Activated CD4-positive, alpha-beta T cell treated with anti-CD3 and anti-CD28 coated beads for 36 hours (primary cell): ENCODE measurements around the gene HNMT. TPM values are rescaled to one million over a fixed set of nuclear protein-coding genes. Genes with fewer than 3 reads are reported as not detected.

Source experiments
- ATAC-seq: fragments of 200-7000 bp; cut with Tn5 transposase; one replicate; pipeline ENCODE4 v1.10.0; 2021; ENCODE audit warnings: mild to moderate bottlenecking, moderate library complexity
- CTCF ChIA-PET: fragments of 350-600 bp; sonication (Branson Sonifier 250); formaldehyde crosslinking; loops from one replicate; lab custom pipeline; 2021; ENCODE audit warnings: antibody characterized with exemption; lab: Charles Lee
- POLR2A ChIA-PET: fragments of 350-600 bp; sonication (Branson Sonifier 250); formaldehyde crosslinking; loops from one replicate; lab custom pipeline; 2021; ENCODE audit warnings: antibody characterized with exemption, inconsistent platforms; lab: Charles Lee
- DNase-seq: peaks from one replicate; pipeline ENCODE4 v3.0.0-alpha.2; 2020
- H3K27ac Mint-ChIP-seq: one replicate; pipeline ENCODE4 v1.8.0; 2021; ENCODE audit warnings: mixed read lengths
- H3K27me3 Mint-ChIP-seq: one replicate; pipeline ENCODE4 v1.8.0; 2021; ENCODE audit warnings: mixed read lengths
- H3K36me3 Mint-ChIP-seq: one replicate; pipeline ENCODE4 v1.8.0; 2021; ENCODE audit warnings: low read depth, mixed read lengths
- H3K4me1 Mint-ChIP-seq: one replicate; pipeline ENCODE4 v1.8.0; 2021; ENCODE audit warnings: mixed read lengths
- H3K4me3 Mint-ChIP-seq: one replicate; pipeline ENCODE4 v1.8.0; 2021; ENCODE audit warnings: mild to moderate bottlenecking, moderate library complexity, mixed read lengths
- H3K9me3 Mint-ChIP-seq: one replicate; pipeline ENCODE4 v1.8.0; 2021; ENCODE audit warnings: low read depth, mixed read lengths
- intact Hi-C, 2 experiments: fragments of 100-400 bp; cut with DNase I in 1 of 2; cut with micrococcal nuclease in 1 of 2; formaldehyde crosslinking; loops; one replicate each; pipeline versions ENCODE4 v1.14.2 to v1.15.1; 2022 to 2024; cut with DNase I, micrococcal nuclease
- total RNA-seq, 2 experiments: library from RNA; stranded (reverse); gene quantifications; one replicate each; pipeline ENCODE4 v1.2.3, GENCODE V29; 2021

Gene HNMT
- total RNA-seq, 2 experiments from 2014 or later, result not detected

DNA sequence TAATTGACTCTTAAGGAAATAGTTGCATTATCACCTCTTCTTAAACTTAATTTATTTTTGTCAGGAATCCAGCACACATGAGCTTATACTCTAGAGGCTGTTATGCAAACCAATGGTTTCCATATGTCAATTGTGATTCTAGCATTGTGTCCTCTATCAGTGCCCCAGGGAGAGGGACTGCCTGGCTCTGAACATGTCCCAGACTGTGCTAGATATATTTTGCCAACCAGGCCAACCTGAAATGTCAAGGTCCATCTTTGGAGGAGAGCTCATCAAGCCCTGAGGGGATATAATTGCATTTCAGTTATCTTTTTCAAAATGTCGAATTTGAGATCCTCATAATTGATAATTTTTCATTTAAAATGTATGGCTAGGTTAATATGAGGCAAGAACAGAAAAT, 34.2 kb downstream of the HNMT start:
- no peak overlapping the region for H3K4me3 Mint-ChIP-seq
- no peaks in the 10 kb centered on the region for H3K36me3 Mint-ChIP-seq
- intact Hi-C loops, result no loop called here
- ChIA-PET POLR2A (interaction anchor here (0.6 kb wide), 1 partner anchor 553 kb away, joined by 3 read pairs; no protein-coding TSS in a partner anchor), CTCF (no interaction called here)
- H3K27ac Mint-ChIP-seq, result no peak overlapping the region
- no peaks in the 10 kb centered on the region for H3K4me1 Mint-ChIP-seq
- no peak for ATAC-seq
- peaks cover 5% of the 10 kb centered on the region for H3K9me3 Mint-ChIP-seq
- no peak for DNase-seq
- H3K27me3 Mint-ChIP-seq, result no peaks in the 10 kb centered on the region

- Mint-ChIP-seq H3K4me3 (no peak overlapping the region), H3K9me3 (peaks cover 5% of the 10 kb centered on the region), H3K4me1 (no peaks in the 10 kb centered on the region), H3K27ac (no peak overlapping the region), H3K27me3 (no peaks in the 10 kb centered on the region), H3K36me3 (no peaks in the 10 kb centered on the region)
- POLR2A ChIA-PET, result no interaction called here
- intact Hi-C loops, result no loop called here
- CTCF ChIA-PET, result no interaction called here
- DNase-seq (no peak), ATAC-seq (no peak)
These were observed 35.0 kb downstream of the HNMT start for GRCh38 chr2:137999273-137999672.

DNA sequence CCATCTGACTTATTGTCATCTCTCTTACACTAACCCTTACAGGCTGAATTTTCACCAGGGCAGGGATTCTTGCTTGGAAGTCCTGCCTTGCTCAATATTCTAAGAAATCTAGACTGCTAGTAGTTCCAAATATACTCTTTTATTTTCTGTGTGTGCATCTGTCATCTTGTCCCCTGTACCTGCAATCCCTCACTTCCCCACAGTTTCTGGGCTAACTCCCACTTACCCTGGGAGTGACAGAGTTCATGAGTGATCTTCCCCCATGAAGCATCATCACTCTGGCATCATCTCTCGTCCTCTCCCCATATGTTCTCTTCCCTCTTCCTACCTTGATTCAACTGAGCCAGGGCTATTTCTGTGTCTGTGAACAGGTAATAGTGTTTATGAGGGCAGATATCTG, 35.7 kb downstream of the HNMT start:
- no peak for ATAC-seq
- Mint-ChIP-seq H3K27me3 (no peaks in the 10 kb centered on the region), H3K27ac (no peak overlapping the region), H3K4me1 (no peaks in the 10 kb centered on the region), H3K4me3 (no peak overlapping the region), H3K9me3 (peaks cover 5% of the 10 kb centered on the region), H3K36me3 (no peaks in the 10 kb centered on the region)
- ChIA-PET POLR2A (no interaction called here), CTCF (interaction anchor here (0.6 kb wide), 1 partner anchor 12 kb away, joined by 3 read pairs; no protein-coding TSS in a partner anchor)
- intact Hi-C loops, result no loop called here
- no peak for DNase-seq

- ATAC-seq (no peak), DNase-seq (no peak)
- intact Hi-C loops, result no loop called here
- CTCF ChIA-PET, result no interaction called here
- Mint-ChIP-seq H3K36me3 (no peaks in the 10 kb centered on the region), H3K4me1 (no peaks in the 10 kb centered on the region), H3K27ac (no peak overlapping the region), H3K4me3 (no peak overlapping the region), H3K9me3 (peaks cover 5% of the 10 kb centered on the region), H3K27me3 (no peaks in the 10 kb centered on the region)
- POLR2A ChIA-PET, result no interaction called here
These were observed 36.5 kb downstream of the HNMT start for GRCh38 chr2:138000796-138001195.

- Mint-ChIP-seq H3K4me1 (no peaks in the 10 kb centered on the region), H3K27ac (no peak overlapping the region), H3K27me3 (no peaks in the 10 kb centered on the region), H3K4me3 (no peak overlapping the region), H3K36me3 (no peaks in the 10 kb centered on the region), H3K9me3 (no peaks in the 10 kb centered on the region)
- intact Hi-C loops, result no loop called here
- ATAC-seq (no peak), DNase-seq (no peak)
- ChIA-PET POLR2A (no interaction called here), CTCF (no interaction called here)
These were observed 39.1 kb downstream of the HNMT start for GRCh38 chr2:138003411-138003810.

- ChIA-PET POLR2A (no interaction called here), CTCF (no interaction called here)
- no peak overlapping the region for H3K27ac Mint-ChIP-seq
- intact Hi-C loops, result no loop called here
- no peaks in the 10 kb centered on the region for H3K4me1 Mint-ChIP-seq
- H3K9me3 Mint-ChIP-seq, result no peaks in the 10 kb centered on the region
- no peak for ATAC-seq
- no peaks in the 10 kb centered on the region for H3K27me3 Mint-ChIP-seq
- H3K4me3 Mint-ChIP-seq, result no peak overlapping the region
- H3K36me3 Mint-ChIP-seq, result no peaks in the 10 kb centered on the region
- DNase-seq, result no peak
These were observed 43.2 kb downstream of the HNMT start for GRCh38 chr2:138007431-138007830.

DNA sequence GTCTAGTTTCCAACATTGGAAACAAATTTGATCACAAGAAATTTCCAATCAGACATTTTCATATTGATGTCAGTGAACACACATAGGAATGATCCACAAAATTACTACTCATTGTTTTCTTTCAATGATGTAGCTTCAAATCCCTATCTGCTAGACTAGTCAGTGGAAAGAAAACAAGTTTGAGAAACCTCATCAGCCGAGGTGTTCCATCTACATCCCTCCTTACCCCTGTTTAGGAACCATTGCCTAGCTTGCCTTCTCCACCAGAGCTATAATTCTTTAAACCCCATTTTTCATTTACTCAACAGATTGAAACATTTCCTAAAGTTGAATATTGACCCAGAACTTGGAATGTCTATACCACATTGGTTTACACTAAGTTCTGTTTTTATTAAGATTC, 45.3 kb downstream of the HNMT start:
- Mint-ChIP-seq H3K27me3 (no peaks in the 10 kb centered on the region), H3K27ac (no peak overlapping the region), H3K4me1 (no peaks in the 10 kb centered on the region), H3K9me3 (no peaks in the 10 kb centered on the region), H3K4me3 (no peak overlapping the region), H3K36me3 (no peaks in the 10 kb centered on the region)
- CTCF ChIA-PET, result no interaction called here
- intact Hi-C loops, result no loop called here
- POLR2A ChIA-PET, result no interaction called here
- DNase-seq (no peak), ATAC-seq (no peak)

GRCh38 chr2:138010890-138011289, 46.6 kb downstream of the HNMT start:
- ATAC-seq, result no peak
- Mint-ChIP-seq H3K4me1 (no peaks in the 10 kb centered on the region), H3K27me3 (no peaks in the 10 kb centered on the region), H3K27ac (no peak overlapping the region), H3K9me3 (no peaks in the 10 kb centered on the region), H3K36me3 (no peaks in the 10 kb centered on the region), H3K4me3 (no peak overlapping the region)
- ChIA-PET POLR2A (no interaction called here), CTCF (no interaction called here)
- no peak for DNase-seq
- intact Hi-C loops, result no loop called here

GRCh38 chr2:138012082-138012481, 47.8 kb downstream of the HNMT start:
- ChIA-PET CTCF (no interaction called here), POLR2A (no interaction called here)
- Mint-ChIP-seq H3K27me3 (no peaks in the 10 kb centered on the region), H3K9me3 (no peaks in the 10 kb centered on the region), H3K4me3 (no peak overlapping the region), H3K4me1 (no peaks in the 10 kb centered on the region), H3K27ac (no peak overlapping the region), H3K36me3 (no peaks in the 10 kb centered on the region)
- ATAC-seq, result no peak
- DNase-seq, result no peak
- intact Hi-C loops, result no loop called here

GRCh38 chr2:138012968-138013367, 48.7 kb downstream of the HNMT start:
- H3K36me3 Mint-ChIP-seq, result no peaks in the 10 kb centered on the region
- H3K9me3 Mint-ChIP-seq, result no peaks in the 10 kb centered on the region
- no peak overlapping the region for H3K27ac Mint-ChIP-seq
- no peak for ATAC-seq
- no peak overlapping the region for H3K4me3 Mint-ChIP-seq
- H3K27me3 Mint-ChIP-seq, result no peaks in the 10 kb centered on the region
- intact Hi-C loops, result no loop called here
- ChIA-PET CTCF (no interaction called here), POLR2A (no interaction called here)
- DNase-seq, result no peak
- no peaks in the 10 kb centered on the region for H3K4me1 Mint-ChIP-seq

DNA sequence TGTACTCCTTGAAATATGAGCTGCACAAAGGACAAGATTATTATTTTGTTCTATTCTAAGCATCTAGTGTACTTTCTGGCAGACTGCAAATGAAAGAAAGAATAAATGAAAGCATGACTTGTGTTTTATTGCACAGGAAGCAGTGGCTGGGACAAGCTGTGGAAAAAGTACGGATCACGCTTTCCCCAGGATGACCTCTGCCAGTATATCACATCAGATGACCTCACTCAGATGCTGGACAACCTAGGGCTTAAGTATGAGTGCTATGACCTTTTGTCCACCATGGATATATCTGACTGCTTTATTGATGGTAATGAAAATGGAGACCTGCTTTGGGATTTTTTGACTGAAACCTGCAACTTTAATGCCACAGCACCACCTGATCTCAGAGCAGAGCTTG, 49.4 kb downstream of the HNMT start:
- CTCF ChIA-PET, result no interaction called here
- H3K27me3 Mint-ChIP-seq, result no peaks in the 10 kb centered on the region

DNA sequence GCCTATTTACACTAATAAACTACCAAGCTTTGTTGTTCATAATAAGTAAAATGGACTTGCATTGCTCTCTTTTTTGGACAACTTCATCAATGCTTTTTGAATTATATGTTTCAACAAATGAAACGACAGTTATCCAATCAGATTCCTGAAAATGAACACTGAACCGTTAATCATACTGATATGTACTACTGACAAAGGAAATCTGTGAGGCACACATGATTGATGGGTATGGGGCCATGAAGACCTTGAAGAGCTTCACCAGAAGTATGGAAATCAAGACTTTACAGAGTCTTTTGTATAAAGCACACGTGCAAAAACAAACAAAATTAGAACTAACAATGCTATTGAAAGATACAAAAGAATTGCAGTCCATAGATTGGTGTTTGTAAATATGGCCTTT, 51.2 kb downstream of the HNMT start:
- ChIA-PET POLR2A (no interaction called here), CTCF (no interaction called here)
- intact Hi-C loops, result no loop called here
- H3K4me1 Mint-ChIP-seq, result no peaks in the 10 kb centered on the region
- no peaks in the 10 kb centered on the region for H3K27me3 Mint-ChIP-seq
- no peaks in the 10 kb centered on the region for H3K36me3 Mint-ChIP-seq
- H3K9me3 Mint-ChIP-seq, result no peaks in the 10 kb centered on the region
- ATAC-seq (no peak), DNase-seq (no peak)
- H3K4me3 Mint-ChIP-seq, result no peak overlapping the region
- no peak overlapping the region for H3K27ac Mint-ChIP-seq

More for the DNA sequence above, 49.4 kb downstream of the HNMT start:
- intact Hi-C loops, result no loop called here
- H3K4me1 Mint-ChIP-seq, result no peaks in the 10 kb centered on the region
- H3K4me3 Mint-ChIP-seq, result no peak overlapping the region
- no peak overlapping the region for H3K27ac Mint-ChIP-seq
- H3K36me3 Mint-ChIP-seq, result no peaks in the 10 kb centered on the region
- no peaks in the 10 kb centered on the region for H3K9me3 Mint-ChIP-seq
- POLR2A ChIA-PET, result no interaction called here
- no peak for ATAC-seq
- DNase-seq, result no peak
